Suprapubic skin (tissue), 4 donors: ENCODE measurements around the gene HIVEP2.

Experiments used
- CTCF ChIP-seq, 2 donors: fragments of 200-600 bp in 1 of 2; fragments of 450-650 bp in 1 of 2; sonication (generic) in 1 of 2; IDR thresholded peaks; one replicate each; pipeline ENCODE4 v1.5.1; 2016 to 2019; ENCODE audit warnings: antibody characterized with exemption in 2 of 2, mild to moderate bottlenecking in 1 of 2, moderate library complexity in 1 of 2
- POLR2A ChIP-seq, 2 donors: fragments of 450-650 bp; IDR thresholded peaks; one replicate each; pipeline ENCODE4 v1.6.1; 2017; ENCODE audit warnings: antibody characterized with exemption in 2 of 2, mild to moderate bottlenecking in 2 of 2, moderate library complexity in 2 of 2
- POLR2AphosphoS5 ChIP-seq, 3 donors: sonication (generic); formaldehyde crosslinking; IDR thresholded peaks; one replicate each; pipeline ENCODE4 v1.6.1; 2017; ENCODE audit warnings: antibody characterized with exemption in 3 of 3

GRCh38 chr6:142860498-142860897, 84.5 kb downstream of the HIVEP2 start:
- TF ChIP-seq CTCF (IDR thresholded peaks at IDR 0.05) (no peak), POLR2AphosphoS5 (IDR thresholded peaks at IDR 0.05) (no peak), POLR2A (IDR thresholded peaks at IDR 0.05) (no peak)
